Motor neuron (in vitro differentiated cells): Measurements from ENCODE around the gene C9orf50. TPM values are rescaled to one million over a fixed set of nuclear protein-coding genes. Genes with fewer than 3 reads are reported as not detected.
"Not testable (repeated sequence)": the region's sequence is repeated elsewhere in the genome, so short reads cannot be mapped to it uniquely, and the experiment has no call there.

Experiments
- ATAC-seq, 8 experiments: fragments of 200-7000 bp; cut with Tn5 transposase; replicated peaks in 6 of 8; 2 replicates each; pipeline ENCODE4 v1.8.0; 2021; ENCODE audit warnings: mild to moderate bottlenecking in 8 of 8, moderate library complexity in 8 of 8
- H3K27ac ChIP-seq, 2 donors: fragments of 250-450 bp; sonication (Bioruptor Pico); 2 replicates each; pipeline ENCODE4 v1.9.0; 2021; ENCODE audit warnings: antibody characterized with exemption in 2 of 2, mild to moderate bottlenecking in 2 of 2, moderate library complexity in 1 of 2
- H3K4me1 ChIP-seq, 2 donors: fragments of 250-450 bp; sonication (Bioruptor Pico); replicated peaks in 1 of 2; 2 replicates each; pipeline ENCODE4 v1.6.1; 2021; ENCODE audit warnings: antibody characterized with exemption in 2 of 2, mild to moderate bottlenecking in 2 of 2, moderate library complexity in 1 of 2
- H3K4me3 ChIP-seq, 5 donors: fragments of 250-450 bp; sonication (Bioruptor Pico); 2 replicates each; pipeline ENCODE4 v1.9.0; 2021; ENCODE audit warnings: antibody characterized with exemption in 5 of 5, mild to moderate bottlenecking in 5 of 5, moderate library complexity in 4 of 5
- WGBS, 10 experiments: fragments of 450-650 bp; shearing (Covaris generic); methylation state at CpG; one replicate each; pipeline ENCODE4 v1.0.0; 2022; 5-methylcytosine and 5-hydroxymethylcytosine counted together
- in situ Hi-C, 9 experiments: fragments of 400-800 bp; cut with MboI; loops; one replicate each; pipeline ENCODE4 v1.15.0; 2021; ENCODE audit warnings: low sequenced_read_pairs in 9 of 9, low pct_unique_long_range_greater_than_20kb in 2 of 9; ENCODE audit not compliant: unreplicated experiment in 9 of 9
- total RNA-seq, 8 experiments: library from RNA; unstranded; fragments of 300-600 nt; gene quantifications; 2 replicates each; pipeline versions ENCODE4 v1.2.3 to v1.2.4, GENCODE V29; 2022

Gene C9orf50
- total RNA-seq, 8 experiments from 2014 or later: 0.22 to 1.00 (median 0.49) TPM; not detected in 2

GRCh38 chr9:129604056-129604765, 16.7 kb downstream of the C9orf50 start:
- in situ Hi-C loops: loop anchor here in 8 of 9 experiments (10.0 to 25.0 kb wide), 5 partner anchors 217 to 467 kb away; partner anchors contain the start of gene IER5L (in 1 of the 8)
- Histone ChIP-seq H3K4me3 (no peak overlapping the region), H3K4me1 (peaks cover 13 to 28% of the 10 kb centered on the region in 2 donors), H3K27ac (peak overlapping the region in 1 of 2 donors; percentile 21)
- peak in 1 of 8 experiments; percentile 34 for ATAC-seq
- WGBS, 10 experiments: 78 to 100% (median 80%) methylated on average over 1 to 6 of the region's 12 CpGs; no CpG with 5 or more reads in 6 of the 10 experiments

- Histone ChIP-seq H3K4me1 (peaks cover 19 to 34% of the 10 kb centered on the region in 2 donors), H3K27ac (peak overlapping the region in 1 of 2 donors; percentile 37), H3K4me3 (no peak overlapping the region)
- WGBS, 10 experiments: 93 to 100% (median 96%) methylated on average over 3 to 5 of the region's 10 CpGs; no CpG with 5 or more reads in 7 of the 10 experiments
- in situ Hi-C loops: loop anchor here in 8 of 9 experiments (10.0 to 25.0 kb wide), 5 partner anchors 216 to 466 kb away; partner anchors contain the start of gene IER5L (in 1 of the 8)
- no peak for ATAC-seq
These were observed 18.1 kb downstream of the C9orf50 start for GRCh38 chr9:129602598-129603415.

GRCh38 chr9:129601082-129601674, 19.7 kb downstream of the C9orf50 start:
- in situ Hi-C loops: loop anchor here in 8 of 9 experiments (10.0 to 25.0 kb wide), 5 partner anchors 214 to 464 kb away; partner anchors contain the start of gene IER5L (in 1 of the 8)

GRCh38 chr9:129598089-129598596, 22.8 kb downstream of the C9orf50 start:
- no peak for ATAC-seq
- Histone ChIP-seq H3K4me1 (peaks cover 20 to 27% of the 10 kb centered on the region in 2 donors), H3K27ac (peak overlapping the region; percentile 54 to 81), H3K4me3 (peak overlapping the region in 2 of 5 donors; percentile 40 to 45)
- in situ Hi-C loops: no loop called here
- 60 to 100% (median 80%) methylated on average over 1 to 4 of the region's 14 CpGs; no CpG with 5 or more reads in 5 of the 10 experiments for WGBS, 10 experiments

More at GRCh38 chr9:129601082-129601674, 19.7 kb downstream of the C9orf50 start:
- Histone ChIP-seq H3K27ac (no peak overlapping the region), H3K4me1 (peaks cover 20 to 38% of the 10 kb centered on the region in 2 donors), H3K4me3 (no peak overlapping the region)
- ATAC-seq: no peak
- 43 to 100% (median 92%) methylated on average over 1 to 2 of the region's 9 CpGs; no CpG with 5 or more reads in 7 of the 10 experiments for WGBS, 10 experiments

GRCh38 chr9:129597355-129598088, 23.4 kb downstream of the C9orf50 start:
- WGBS, 10 experiments: 20% methylated on average over 1 of the region's 57 CpGs; no CpG with 5 or more reads in 9 of the 10 experiments
- Histone ChIP-seq H3K4me3 (peak overlapping the region; percentile 20 to 45 (median 35)), H3K4me1 (peaks cover 16 to 23% of the 10 kb centered on the region in 2 donors), H3K27ac (peak overlapping the region; percentile 54 to 81)
- in situ Hi-C loops: no loop called here
- ATAC-seq: peak; percentile 55 to 81 (median 64)

- ATAC-seq: peak; percentile 71 to 84 (median 82)
These were observed 24.2 kb downstream of the C9orf50 start for GRCh38 chr9:129596541-129597331.

GRCh38 chr9:129595903-129596540, 24.9 kb downstream of the C9orf50 start:
- peak overlapping the region in 2 of 5 donors; percentile 40 to 45 for H3K4me3 ChIP-seq
- in situ Hi-C loops: no loop called here
- peaks cover 28 to 30% of the 10 kb centered on the region in 2 donors for H3K4me1 ChIP-seq
- H3K27ac ChIP-seq: no peak overlapping the region
- peak in 1 of 8 experiments; percentile 3 for ATAC-seq
- 84 to 100% (median 91%) methylated on average over 1 to 2 of the region's 6 CpGs; no CpG with 5 or more reads in 4 of the 10 experiments for WGBS, 10 experiments

More at GRCh38 chr9:129596541-129597331, 24.2 kb downstream of the C9orf50 start:
- in situ Hi-C loops: no loop called here
- Histone ChIP-seq H3K27ac (peak overlapping the region; percentile 54 to 81), H3K4me3 (peak overlapping the region; percentile 20 to 45 (median 35)), H3K4me1 (peaks cover 24 to 28% of the 10 kb centered on the region in 2 donors)
- WGBS, 10 experiments: 10 to 60% (median 40%) methylated on average over 1 to 2 of the region's 33 CpGs; no CpG with 5 or more reads in 7 of the 10 experiments

- 36 to 100% (median 80%) methylated on average over 1 to 5 of the region's 5 CpGs for WGBS, 10 experiments
- peaks cover 28 to 30% of the 10 kb centered on the region in 2 donors for H3K4me1 ChIP-seq
- no peak overlapping the region for H3K27ac ChIP-seq
- no peak overlapping the region for H3K4me3 ChIP-seq
- in situ Hi-C loops: no loop called here
- ATAC-seq: no peak
These were observed 25.6 kb downstream of the C9orf50 start for GRCh38 chr9:129595311-129595741.

- 5 to 100% (median 75%) methylated on average over 1 to 5 of the region's 7 CpGs; no CpG with 5 or more reads in 2 of the 10 experiments for WGBS, 10 experiments
- no peak overlapping the region for H3K4me3 ChIP-seq
- ATAC-seq: no peak
- H3K27ac ChIP-seq: no peak overlapping the region
- in situ Hi-C loops: no loop called here
- H3K4me1 ChIP-seq: peaks cover 28 to 30% of the 10 kb centered on the region in 2 donors
These were observed 26.3 kb downstream of the C9orf50 start for GRCh38 chr9:129594632-129595031.

- WGBS, 10 experiments: 60 to 100% (median 84%) methylated on average over 1 to 5 of the region's 10 CpGs; no CpG with 5 or more reads in 5 of the 10 experiments
- in situ Hi-C loops, H3K27ac ChIP-seq, H3K4me3 ChIP-seq, ATAC-seq: not testable (repeated sequence)
- H3K4me1 ChIP-seq: peaks cover 20 to 23% of the 10 kb centered on the region in 2 donors
These were observed 28.1 kb downstream of the C9orf50 start for GRCh38 chr9:129592790-129593189.
